DND-41 (cell line): ENCODE data around the gene TM4SF18.

Experiments
- ATAC-seq: fragments of 200-7000 bp; cut with Tn5 transposase; 3 replicates; pipeline ENCODE4 v1.9.1; 2021; ENCODE audit warnings: low read depth; ENCODE audit not compliant: insufficient read depth
- DNase-seq: peaks from one replicate; pipeline ENCODE4 v3.0.0-alpha.2; 2020
- H2AFZ ChIP-seq: 2 replicates; pipeline ENCODE4 v1.6.0; 2012; ENCODE audit warnings: low read depth, low read length
- H3K27ac ChIP-seq: 2 replicates; pipeline ENCODE4 v1.5.1; 2012; ENCODE audit warnings: low read length, inconsistent platforms
- H3K27me3 ChIP-seq: fragments of 200-600 bp; sonication (generic); 2 replicates; pipeline ENCODE4 v1.6.0; 2012; ENCODE audit warnings: low read length, mild to moderate bottlenecking, inconsistent platforms; ENCODE audit not compliant: insufficient read depth, poor library complexity
- H3K36me3 ChIP-seq: 2 replicates; pipeline ENCODE4 v1.5.1; 2012; ENCODE audit warnings: low read length, inconsistent platforms; ENCODE audit not compliant: insufficient read depth
- H3K4me1 ChIP-seq: 2 replicates; pipeline ENCODE4 v1.5.1; 2012; ENCODE audit warnings: mild to moderate bottlenecking, low read length; ENCODE audit not compliant: insufficient read depth
- H3K4me2 ChIP-seq: 2 replicates; pipeline ENCODE4 v1.6.0; 2012; ENCODE audit warnings: mild to moderate bottlenecking, moderate library complexity, low read length, inconsistent platforms; ENCODE audit not compliant: insufficient read depth
- H3K4me3 ChIP-seq, 2 experiments: fragments of 200-600 bp in 1 of 2; shearing (Covaris generic) in 1 of 2; 2 replicates each; pipeline ENCODE4 v1.5.1; 2012 to 2016; ENCODE audit warnings: inconsistent platforms in 2 of 2, low read length in 2 of 2, mild to moderate bottlenecking in 2 of 2, low read depth in 1 of 2, moderate library complexity in 1 of 2
- H3K79me2 ChIP-seq: 2 replicates; pipeline ENCODE4 v1.6.0; 2012; ENCODE audit warnings: low read length, inconsistent platforms; ENCODE audit not compliant: insufficient read depth
- H3K9ac ChIP-seq: 2 replicates; pipeline ENCODE4 v1.6.0; 2012; ENCODE audit warnings: low read depth, mild to moderate bottlenecking, inconsistent platforms, low read length, moderate library complexity
- H3K9me3 ChIP-seq: 2 replicates; pipeline ENCODE4 v1.5.1; 2012; ENCODE audit warnings: low read length, moderate library complexity, mild to moderate bottlenecking, inconsistent platforms; ENCODE audit not compliant: insufficient read depth, severe bottlenecking
- H4K20me1 ChIP-seq: 2 replicates; pipeline ENCODE4 v1.6.0; 2012; ENCODE audit warnings: low read length; ENCODE audit not compliant: insufficient read depth
- EZH2 ChIP-seq: IDR thresholded peaks from 3 replicates; pipeline ENCODE4 v1.6.1; 2012; ENCODE audit warnings: borderline replicate concordance, low read depth, mild to moderate bottlenecking, moderate library complexity, low read length, inconsistent platforms; ENCODE audit not compliant: severe bottlenecking
- TF ChIP-seq, protein P1 (sequence below): IDR thresholded peaks from 2 replicates; pipeline ENCODE4 v1.5.1; 2012; ENCODE audit warnings: borderline replicate concordance, low read length, moderate library complexity, mild to moderate bottlenecking; ENCODE audit not compliant: poor library complexity, severe bottlenecking; ENCODE audit errors: extremely low read depth

TM4SF18 gene

DNA sequence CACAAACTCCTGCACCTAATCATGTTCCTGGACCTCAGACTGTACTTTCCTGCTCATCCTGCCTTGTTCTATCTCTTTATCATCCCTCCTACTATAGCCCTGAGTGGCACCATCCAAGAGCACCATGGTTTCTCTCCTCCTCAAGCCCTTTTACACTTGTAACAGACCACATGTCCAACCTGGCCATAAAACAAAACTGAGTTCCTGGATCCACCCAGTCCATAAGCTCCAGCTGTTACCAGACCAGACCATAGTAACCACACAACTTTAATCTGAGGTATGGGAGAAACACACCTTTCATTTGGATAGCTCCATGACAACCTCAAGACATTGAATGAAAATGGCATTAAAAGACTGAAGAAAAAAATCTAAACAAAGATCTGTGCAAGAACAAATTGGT is 9.1 kb downstream of the TM4SF18 start:
- H3K4me3 ChIP-seq = no peak overlapping the region
- no peak overlapping the region for H3K4me2 ChIP-seq
- no peak for TF ChIP-seq EZH2
- TF ChIP-seq, protein P1, sequence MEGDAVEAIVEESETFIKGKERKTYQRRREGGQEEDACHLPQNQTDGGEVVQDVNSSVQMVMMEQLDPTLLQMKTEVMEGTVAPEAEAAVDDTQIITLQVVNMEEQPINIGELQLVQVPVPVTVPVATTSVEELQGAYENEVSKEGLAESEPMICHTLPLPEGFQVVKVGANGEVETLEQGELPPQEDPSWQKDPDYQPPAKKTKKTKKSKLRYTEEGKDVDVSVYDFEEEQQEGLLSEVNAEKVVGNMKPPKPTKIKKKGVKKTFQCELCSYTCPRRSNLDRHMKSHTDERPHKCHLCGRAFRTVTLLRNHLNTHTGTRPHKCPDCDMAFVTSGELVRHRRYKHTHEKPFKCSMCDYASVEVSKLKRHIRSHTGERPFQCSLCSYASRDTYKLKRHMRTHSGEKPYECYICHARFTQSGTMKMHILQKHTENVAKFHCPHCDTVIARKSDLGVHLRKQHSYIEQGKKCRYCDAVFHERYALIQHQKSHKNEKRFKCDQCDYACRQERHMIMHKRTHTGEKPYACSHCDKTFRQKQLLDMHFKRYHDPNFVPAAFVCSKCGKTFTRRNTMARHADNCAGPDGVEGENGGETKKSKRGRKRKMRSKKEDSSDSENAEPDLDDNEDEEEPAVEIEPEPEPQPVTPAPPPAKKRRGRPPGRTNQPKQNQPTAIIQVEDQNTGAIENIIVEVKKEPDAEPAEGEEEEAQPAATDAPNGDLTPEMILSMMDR = no peak
- no peak overlapping the region for H2AFZ ChIP-seq
- H4K20me1 ChIP-seq = no peaks in the 10 kb centered on the region
- no peak for DNase-seq
- H3K79me2 ChIP-seq = no peaks in the 10 kb centered on the region
- no peaks in the 10 kb centered on the region for H3K4me1 ChIP-seq
- H3K27me3 ChIP-seq = peaks cover 6% of the 10 kb centered on the region
- no peak overlapping the region for H3K27ac ChIP-seq
- no peaks in the 10 kb centered on the region for H3K36me3 ChIP-seq
- H3K9me3 ChIP-seq = no peaks in the 10 kb centered on the region
- no peak for ATAC-seq
- H3K9ac ChIP-seq = no peak overlapping the region

DNA sequence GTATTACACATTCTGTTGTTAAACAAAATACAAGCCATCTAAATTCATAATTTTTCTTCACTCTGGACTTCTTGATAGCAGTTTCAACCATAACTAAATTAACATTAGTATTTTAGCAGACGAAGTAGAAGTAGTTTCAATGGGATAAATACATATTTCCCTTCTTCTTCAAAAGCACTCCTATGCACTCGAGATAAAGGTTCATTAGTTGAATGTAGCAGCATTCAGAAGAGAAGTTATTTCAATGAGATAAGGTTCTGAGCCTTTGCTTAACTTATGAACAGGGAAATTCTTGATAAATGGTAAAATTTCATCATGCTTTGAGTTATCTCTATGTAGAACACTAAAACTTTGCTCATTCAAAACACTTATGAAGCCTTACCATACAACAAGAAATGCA is 11.8 kb downstream of the TM4SF18 start:
- no peak for DNase-seq
- Histone ChIP-seq H3K4me2 (no peak overlapping the region), H3K4me1 (no peaks in the 10 kb centered on the region), H3K36me3 (no peaks in the 10 kb centered on the region), H2AFZ (no peak overlapping the region), H4K20me1 (no peaks in the 10 kb centered on the region), H3K79me2 (no peaks in the 10 kb centered on the region), H3K4me3 (no peak overlapping the region), H3K27me3 (peaks cover 8% of the 10 kb centered on the region), H3K27ac (no peak overlapping the region), H3K9me3 (no peaks in the 10 kb centered on the region), H3K9ac (no peak overlapping the region)
- TF ChIP-seq, protein P1 = no peak
- TF ChIP-seq EZH2 = no peak
- ATAC-seq = no peak

DNA sequence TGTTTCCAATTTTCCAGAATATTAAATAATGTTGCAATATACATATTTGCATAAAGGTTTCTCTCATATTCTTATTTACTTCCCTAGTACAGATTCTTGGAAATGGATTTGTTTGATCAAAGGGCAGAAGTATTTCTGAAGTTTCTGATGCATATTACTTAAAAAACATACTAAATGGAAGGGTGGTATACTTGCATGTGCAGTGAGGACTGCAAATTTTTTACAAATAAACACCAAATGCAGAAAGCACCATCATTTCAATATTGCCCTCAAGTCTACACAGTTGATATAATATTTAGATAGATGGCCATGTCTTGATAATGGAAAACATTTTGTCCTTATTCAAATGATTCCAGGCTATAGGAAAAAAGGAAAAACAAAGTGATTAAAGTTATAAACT is 12.3 kb downstream of the TM4SF18 start:
- H3K36me3 ChIP-seq = no peaks in the 10 kb centered on the region
- H3K9ac ChIP-seq = no peak overlapping the region
- no peaks in the 10 kb centered on the region for H3K4me1 ChIP-seq
- no peak for DNase-seq
- H4K20me1 ChIP-seq = no peaks in the 10 kb centered on the region
- H3K27me3 ChIP-seq = peaks cover 8% of the 10 kb centered on the region
- H3K4me3 ChIP-seq = no peak overlapping the region
- ATAC-seq = no peak
- H2AFZ ChIP-seq = no peak overlapping the region
- no peaks in the 10 kb centered on the region for H3K79me2 ChIP-seq
- no peak overlapping the region for H3K4me2 ChIP-seq
- no peak overlapping the region for H3K27ac ChIP-seq
- H3K9me3 ChIP-seq = no peaks in the 10 kb centered on the region
- TF ChIP-seq, protein P1 = no peak
- TF ChIP-seq EZH2 = no peak

- DNase-seq = no peak
- no peak overlapping the region for H3K9ac ChIP-seq
- no peak overlapping the region for H2AFZ ChIP-seq
- H4K20me1 ChIP-seq = no peaks in the 10 kb centered on the region
- no peak overlapping the region for H3K4me3 ChIP-seq
- H3K4me2 ChIP-seq = no peak overlapping the region
- no peak for ATAC-seq
- no peaks in the 10 kb centered on the region for H3K36me3 ChIP-seq
- H3K27ac ChIP-seq = no peak overlapping the region
- no peaks in the 10 kb centered on the region for H3K9me3 ChIP-seq
- H3K27me3 ChIP-seq = peaks cover 8% of the 10 kb centered on the region
- no peaks in the 10 kb centered on the region for H3K79me2 ChIP-seq
- H3K4me1 ChIP-seq = no peaks in the 10 kb centered on the region
- TF ChIP-seq, protein P1 = no peak
- TF ChIP-seq EZH2 = no peak
Measured at GRCh38 chr3:149319750-149320149, 13.7 kb downstream of the TM4SF18 start.
